K562 (cell line): ENCODE data around the gene BPI. TPM values are rescaled to one million over a fixed set of nuclear protein-coding genes. Genes with fewer than 3 reads are reported as not detected.

Experiments used
- BCOR ChIP-seq: fragments of 450-650 bp; IDR thresholded peaks from 2 replicates; pipeline ENCODE4 v1.6.1; 2016
- BDP1 ChIP-seq: IDR thresholded peaks from 3 replicates; pipeline ENCODE4 v1.6.1; 2011; ENCODE audit not compliant: insufficient read length, insufficient read depth
- CC2D1A ChIP-seq: fragments of 450-650 bp; IDR thresholded peaks from 2 replicates; pipeline ENCODE4 v1.6.1; 2017; ENCODE audit warnings: mild to moderate bottlenecking
- COPS2 ChIP-seq: fragments of 450-650 bp; conservative IDR thresholded peaks from 2 replicates; pipeline ENCODE4 v1.6.1; 2016; ENCODE audit warnings: mild to moderate bottlenecking, moderate library complexity
- CTBP1 ChIP-seq: fragments of 450-650 bp; IDR thresholded peaks from 2 replicates; pipeline ENCODE4 v1.6.1; 2016; ENCODE audit warnings: borderline replicate concordance
- EWSR1 ChIP-seq: fragments of 450-650 bp; IDR thresholded peaks from 2 replicates; pipeline ENCODE4 v1.6.1; 2018; ENCODE audit warnings: borderline replicate concordance, mild to moderate bottlenecking, low read depth, moderate library complexity; ENCODE audit not compliant: partially characterized antibody
- FOXA3 ChIP-seq, 2 experiments: fragments of 450-650 bp in 1 of 2; sonication (generic) in 1 of 2; formaldehyde crosslinking; IDR thresholded peaks in 1 of 2; conservative IDR thresholded peaks in 1 of 2; 2 replicates each; pipeline versions ENCODE4 v1.4.0 to v1.8.0; 2020 to 2022; ENCODE audit warnings: mild to moderate bottlenecking in 2 of 2, missing genetic modification reagents in 1 of 2
- GMEB1 ChIP-seq: fragments of 250-450 bp; sonication (Bioruptor Pico); IDR thresholded peaks from 2 replicates; pipeline ENCODE4 v1.4.0; 2020; ENCODE audit warnings: mild to moderate bottlenecking
- KHSRP ChIP-seq: fragments of 450-650 bp; IDR thresholded peaks from 2 replicates; pipeline ENCODE4 v1.6.1; 2017
- KLF13 ChIP-seq: fragments of 450-650 bp; IDR thresholded peaks from 2 replicates; pipeline ENCODE4 v1.6.1; 2016; ENCODE audit warnings: missing genetic modification characterization, low read depth, mild to moderate bottlenecking, missing compliant biosample characterization, moderate library complexity, borderline replicate concordance
- KLF6 ChIP-seq: fragments of 250-450 bp; sonication (Bioruptor Pico); IDR thresholded peaks from 2 replicates; pipeline ENCODE4 v1.4.0; 2020; ENCODE audit warnings: mild to moderate bottlenecking, moderate library complexity, borderline replicate concordance
- MCM2 ChIP-seq: fragments of 450-650 bp; IDR thresholded peaks from 2 replicates; pipeline ENCODE4 v1.6.1; 2017; ENCODE audit warnings: low read depth, mild to moderate bottlenecking
- NFRKB ChIP-seq: fragments of 450-650 bp; IDR thresholded peaks from 2 replicates; pipeline ENCODE4 v1.6.1; 2016; ENCODE audit warnings: low read depth
- NUFIP1 ChIP-seq: fragments of 450-650 bp; IDR thresholded peaks from 2 replicates; pipeline ENCODE4 v1.6.1; 2018; ENCODE audit not compliant: partially characterized antibody
- POLR2A ChIP-seq: fragments of 450-650 bp; conservative IDR thresholded peaks from 2 replicates; pipeline ENCODE4 v1.6.1; 2016
- PURB ChIP-seq: sonication (generic); formaldehyde crosslinking; IDR thresholded peaks from 2 replicates; pipeline ENCODE4 v1.9.0; 2021; ENCODE audit warnings: low read depth, mild to moderate bottlenecking, missing genetic modification reagents
- RB1 ChIP-seq: fragments of 450-650 bp; IDR thresholded peaks from 2 replicates; pipeline ENCODE4 v1.6.1; 2017; ENCODE audit warnings: low read depth, mild to moderate bottlenecking
- RNF2 ChIP-seq: sonication (generic); IDR thresholded peaks from 2 replicates; pipeline ENCODE4 v1.6.1; 2016
- SMARCA5 ChIP-seq: fragments of 450-650 bp; IDR thresholded peaks from 2 replicates; pipeline ENCODE4 v1.6.1; 2016
- SRSF7 ChIP-seq: fragments of 200-400 bp; formaldehyde crosslinking; optimal IDR thresholded peaks from 2 replicates; pipeline ENCODE3; 2017; ENCODE audit warnings: mild to moderate bottlenecking, low read depth, low read length
- TAF1 ChIP-seq: IDR thresholded peaks from 2 replicates; pipeline ENCODE4 v1.6.1; 2011; ENCODE audit warnings: mild to moderate bottlenecking, low read length, moderate library complexity; ENCODE audit not compliant: insufficient read depth, control insufficient read depth, severe bottlenecking; ENCODE audit errors: extremely low read depth
- TAF15 ChIP-seq: fragments of 200-400 bp; formaldehyde crosslinking; IDR thresholded peaks from 2 replicates; pipeline ENCODE4 v1.6.1; 2017; ENCODE audit warnings: mild to moderate bottlenecking, low read depth, low read length, moderate library complexity
- ZFP36 ChIP-seq: fragments of 150-350 bp; IDR thresholded peaks from 2 replicates; pipeline ENCODE4 v1.6.1; 2018; ENCODE audit warnings: low read length, low read depth; ENCODE audit not compliant: partially characterized antibody
- ZNF134 ChIP-seq: fragments of 250-450 bp; sonication (Bioruptor Pico); conservative IDR thresholded peaks from 2 replicates; pipeline ENCODE4 v1.4.0; 2020
- ZNF165 ChIP-seq: fragments of 250-450 bp; sonication (Bioruptor Pico); IDR thresholded peaks from 2 replicates; pipeline ENCODE4 v1.4.0; 2020; ENCODE audit warnings: borderline replicate concordance
- ZNF274 ChIP-seq: IDR thresholded peaks from 2 replicates; pipeline ENCODE4 v1.6.1; 2011; ENCODE audit warnings: low read depth, mild to moderate bottlenecking, low read length, moderate library complexity, borderline replicate concordance
- ZNF436 ChIP-seq: fragments of 250-450, 450-650 bp; sonication (Bioruptor Pico); formaldehyde crosslinking; IDR thresholded peaks from 2 replicates; pipeline ENCODE4 v1.7.0; 2020; ENCODE audit warnings: mild to moderate bottlenecking
- ZNF507 ChIP-seq: conservative IDR thresholded peaks from 2 replicates; pipeline ENCODE4 v1.6.1; 2017; ENCODE audit warnings: missing genetic modification characterization, missing compliant biosample characterization
- ZNF589 ChIP-seq: fragments of 200-800 bp; sonication (Bioruptor generic); IDR thresholded peaks from 2 replicates; pipeline ENCODE4 v1.6.1; 2016; ENCODE audit warnings: low read depth, missing genetic modification characterization, missing compliant biosample characterization
- polyA plus RNA-seq, 8 experiments: library from polyadenylated mRNA; depleted of rRNA in 4 of 8; stranded (reverse) in 5 of 8; unstranded in 3 of 8; fragments of >200 nt; fragmentation: Nextera tagmentation in 2 of 8; fragmentation: Illumina TruSeq in 1 of 8; extraction: Ambion mirVana in 2 of 8; extraction: Trizol in 1 of 8; gene quantifications; 2 replicates each; pipeline versions ENCODE4 v1.2.1 to v1.2.3, GENCODE V29; 2011 to 2014; ENCODE audit warnings: inconsistent platforms in 1 of 8, missing spikeins in 1 of 8
- total RNA-seq, 7 experiments: library from RNA; depleted of rRNA in 6 of 7; stranded (reverse); fragments of >200 nt in 6 of 7; fragmentation: Illumina TruSeq in 2 of 7; extraction: Trizol in 2 of 7; gene quantifications; 2 replicates each; pipeline versions ENCODE4 v1.2.1 to v1.2.3, GENCODE V29; 2011 to 2021; ENCODE audit warnings: low replicate concordance in 1 of 7

The BPI gene
- total and polyA plus RNA-seq, 9 of the 15 experiments (the other 6 are each of a cell fraction or from before 2014, with no cell fraction given): not detected

DNA sequence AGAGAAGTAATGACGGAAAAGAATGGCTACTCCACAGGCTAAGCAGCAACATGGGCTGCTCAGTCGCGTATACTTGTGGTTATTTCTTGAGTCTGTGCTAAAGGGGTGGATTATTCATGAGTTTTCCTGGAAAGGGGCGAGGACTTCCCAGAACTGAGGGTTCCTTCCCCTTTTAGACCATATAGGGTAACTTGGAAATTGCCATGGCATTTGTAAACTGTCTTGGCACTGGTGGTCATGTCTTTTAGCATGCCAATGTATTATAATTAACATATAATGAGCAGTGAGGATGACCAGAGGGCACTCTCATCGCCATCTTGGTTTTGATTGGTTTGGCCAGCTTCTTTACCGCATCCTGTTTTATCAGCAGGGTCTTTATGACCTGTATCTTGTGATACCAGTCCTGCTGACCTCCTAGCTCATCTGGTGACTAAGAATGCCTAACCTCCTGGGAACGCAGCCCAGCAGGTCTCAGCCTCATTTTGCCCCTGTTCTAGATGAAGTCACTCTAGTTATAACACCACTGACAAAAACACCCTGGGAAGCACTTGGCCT is 53.8 kb downstream of the BPI start (continued):
- TF ChIP-seq GMEB1 (no peak), CTBP1 (peak; percentile 56; the same call in 1 of the 2 replicates), RNF2 (no peak), BDP1 (no peak), RB1 (no peak), BCOR (no peak), KLF6 (CRISPR knock-in tag) (0 out of 2 replicates have a peak, but pooled peaks have one; percentile 39), KLF13 (tag) (no peak), CC2D1A (no peak), SMARCA5 (no peak), FOXA3 (CRISPR knock-in tag; conservative IDR thresholded peaks at IDR 0.05 in 1 of 2, IDR thresholded peaks at IDR 0.05 in 1 of 2) (no peak), ZNF589 (CRISPR knock-in tag) (peak; percentile 88), PURB (CRISPR knock-in tag) (no peak), KHSRP (no peak), SRSF7 (no peak), ZNF507 (no peak), MCM2 (no peak), ZFP36 (no peak), NFRKB (no peak), TAF1 (no peak), POLR2A (no peak), ZNF274 (no peak), TAF15 (no peak), NUFIP1 (no peak), ZNF134 (no peak), ZNF436 (CRISPR knock-in tag) (no peak), COPS2 (no peak), ZNF165 (CRISPR knock-in tag) (no peak), EWSR1 (no peak)
